ENCODE measurements around the gene PRKAR1B. TPM values are rescaled to one million over a fixed set of nuclear protein-coding genes. Genes with fewer than 3 reads are reported as not detected.

PRKAR1B gene
- total RNA-seq, 1 experiment from 2014 or later: 62.0 TPM

DNA sequence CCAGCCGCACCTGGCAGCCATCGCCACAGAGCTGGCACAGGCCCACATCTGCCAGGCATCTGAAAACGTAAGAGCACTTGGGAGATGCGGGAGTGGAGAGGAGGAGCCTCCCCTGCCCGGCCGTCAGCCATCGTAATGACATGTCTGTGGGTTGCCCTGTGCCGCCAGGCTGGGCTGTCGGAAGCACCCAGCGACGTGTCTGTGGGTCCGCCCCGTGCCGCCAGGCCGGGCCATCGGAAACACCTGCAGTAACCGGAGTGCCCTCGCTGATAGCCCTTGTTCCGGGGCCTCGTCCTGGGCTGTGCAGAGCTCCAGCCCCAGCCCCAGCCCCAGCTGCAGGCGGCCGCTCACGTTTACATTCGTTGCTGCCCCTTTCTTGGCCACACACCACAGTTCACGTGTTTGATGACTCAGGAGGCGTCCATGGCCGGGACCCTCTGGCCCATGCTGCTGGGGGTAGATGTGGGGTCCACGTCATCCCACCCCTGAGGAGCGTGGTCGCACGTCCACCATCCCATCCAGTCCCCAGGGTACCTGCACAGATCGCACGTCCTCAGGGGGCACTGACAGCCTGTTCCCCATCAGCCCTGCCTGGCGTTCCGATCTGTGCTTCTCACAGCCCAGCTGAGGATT lies 30.0 kb upstream of the PRKAR1B start:
- no peak overlapping the region for H3K4me3 ChIP-seq (ENCODE audit: low read depth in 2 of 2, low read length in 2 of 2)
- ATAC-seq (0 out of 2 replicates have a peak, but pooled peaks have one; percentile 27), DNase-seq (ENCODE audit: low read depth, low spot score) (no peak)
- no peaks in the 10 kb centered on the region for H3K9me3 ChIP-seq (ENCODE audit: control insufficient read depth, insufficient read depth, low read depth, low read length)
- no peak for TF ChIP-seq TCF7L2 (IDR thresholded peaks at IDR 0.05; ENCODE audit: low read depth, low read length)
- intact Hi-C loops (cut with micrococcal nuclease; ENCODE audit: unreplicated experiment): no loop called here
- H3K27ac ChIP-seq (ENCODE audit: low read length): no peak overlapping the region
- peaks cover 20% of the 10 kb centered on the region for H3K36me3 ChIP-seq (ENCODE audit: control insufficient read depth, insufficient read depth, low read length)
- no peaks in the 10 kb centered on the region for H3K27me3 ChIP-seq (ENCODE audit: control insufficient read depth, insufficient read depth, low read length)
- ChIA-PET CTCF (no interaction called here), POLR2A (no interaction called here)
- in situ Hi-C loops (cut with HindIII; ENCODE audit: low pct_unique_long_range_greater_than_20kb, low sequenced_read_pairs): no loop called here
- no TSS peak for BruUV-seq (replicated peaks)
- no peaks in the 10 kb centered on the region for H3K4me1 ChIP-seq (ENCODE audit: control insufficient read depth, insufficient read depth, low read length)

DNA sequence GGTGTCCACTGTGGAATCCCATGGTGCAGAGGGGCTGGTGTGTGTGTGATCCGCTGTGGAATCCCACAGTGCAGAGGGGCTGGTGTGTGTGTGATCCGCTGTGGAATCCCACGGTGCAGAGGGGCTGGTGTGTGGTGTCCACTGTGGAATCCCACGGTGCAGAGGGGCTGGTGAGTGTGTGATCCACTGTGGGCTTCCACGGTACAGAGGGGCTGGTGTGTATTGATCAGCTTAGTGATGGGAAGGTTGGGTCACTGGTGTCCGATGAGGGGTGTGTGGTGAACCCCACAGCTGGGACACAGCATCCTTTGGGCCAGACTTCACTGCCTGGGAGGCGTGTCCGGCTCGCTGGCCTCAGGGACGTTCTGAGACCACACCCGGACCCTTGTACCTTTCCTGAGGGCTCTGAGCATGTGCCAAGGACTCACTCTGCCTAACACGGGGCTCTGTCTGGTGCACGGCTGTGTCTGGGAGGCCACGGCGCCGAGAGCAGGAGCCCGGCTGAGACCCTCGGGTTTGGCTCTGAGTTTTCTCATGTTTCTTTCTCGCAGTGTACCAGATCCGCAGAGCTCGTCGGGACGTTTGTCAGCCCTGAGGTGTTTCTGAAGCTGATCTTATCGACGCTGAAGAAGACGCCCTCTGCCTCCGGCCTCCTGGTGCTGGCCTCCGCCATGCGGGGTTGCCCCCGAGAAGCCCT lies 29.3 kb upstream of the PRKAR1B start:
- no peak for DNase-seq (ENCODE audit: low read depth, low spot score)
- no peak overlapping the region for H3K4me3 ChIP-seq (ENCODE audit: low read depth in 2 of 2, low read length in 2 of 2)
- in situ Hi-C loops (cut with HindIII; ENCODE audit: low pct_unique_long_range_greater_than_20kb, low sequenced_read_pairs): no loop called here
- no TSS peak for BruUV-seq (replicated peaks)
- ChIA-PET POLR2A (no interaction called here), CTCF (no interaction called here)
- H3K36me3 ChIP-seq (ENCODE audit: control insufficient read depth, insufficient read depth, low read length): peaks cover 20% of the 10 kb centered on the region
- H3K27me3 ChIP-seq (ENCODE audit: control insufficient read depth, insufficient read depth, low read length): no peaks in the 10 kb centered on the region
- no peaks in the 10 kb centered on the region for H3K9me3 ChIP-seq (ENCODE audit: control insufficient read depth, insufficient read depth, low read depth, low read length)
- no peaks in the 10 kb centered on the region for H3K4me1 ChIP-seq (ENCODE audit: control insufficient read depth, insufficient read depth, low read length)
- intact Hi-C loops (cut with micrococcal nuclease; ENCODE audit: unreplicated experiment): no loop called here
- TF ChIP-seq, protein P1, sequence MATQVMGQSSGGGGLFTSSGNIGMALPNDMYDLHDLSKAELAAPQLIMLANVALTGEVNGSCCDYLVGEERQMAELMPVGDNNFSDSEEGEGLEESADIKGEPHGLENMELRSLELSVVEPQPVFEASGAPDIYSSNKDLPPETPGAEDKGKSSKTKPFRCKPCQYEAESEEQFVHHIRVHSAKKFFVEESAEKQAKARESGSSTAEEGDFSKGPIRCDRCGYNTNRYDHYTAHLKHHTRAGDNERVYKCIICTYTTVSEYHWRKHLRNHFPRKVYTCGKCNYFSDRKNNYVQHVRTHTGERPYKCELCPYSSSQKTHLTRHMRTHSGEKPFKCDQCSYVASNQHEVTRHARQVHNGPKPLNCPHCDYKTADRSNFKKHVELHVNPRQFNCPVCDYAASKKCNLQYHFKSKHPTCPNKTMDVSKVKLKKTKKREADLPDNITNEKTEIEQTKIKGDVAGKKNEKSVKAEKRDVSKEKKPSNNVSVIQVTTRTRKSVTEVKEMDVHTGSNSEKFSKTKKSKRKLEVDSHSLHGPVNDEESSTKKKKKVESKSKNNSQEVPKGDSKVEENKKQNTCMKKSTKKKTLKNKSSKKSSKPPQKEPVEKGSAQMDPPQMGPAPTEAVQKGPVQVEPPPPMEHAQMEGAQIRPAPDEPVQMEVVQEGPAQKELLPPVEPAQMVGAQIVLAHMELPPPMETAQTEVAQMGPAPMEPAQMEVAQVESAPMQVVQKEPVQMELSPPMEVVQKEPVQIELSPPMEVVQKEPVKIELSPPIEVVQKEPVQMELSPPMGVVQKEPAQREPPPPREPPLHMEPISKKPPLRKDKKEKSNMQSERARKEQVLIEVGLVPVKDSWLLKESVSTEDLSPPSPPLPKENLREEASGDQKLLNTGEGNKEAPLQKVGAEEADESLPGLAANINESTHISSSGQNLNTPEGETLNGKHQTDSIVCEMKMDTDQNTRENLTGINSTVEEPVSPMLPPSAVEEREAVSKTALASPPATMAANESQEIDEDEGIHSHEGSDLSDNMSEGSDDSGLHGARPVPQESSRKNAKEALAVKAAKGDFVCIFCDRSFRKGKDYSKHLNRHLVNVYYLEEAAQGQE (IDR thresholded peaks at IDR 0.05; ENCODE audit: insufficient read depth in 1 of 2, low read depth in 2 of 2, low read length in 1 of 2): no peak
- TF ChIP-seq POLR2AphosphoS5 (IDR thresholded peaks at IDR 0.05; ENCODE audit: low read depth, low read length) (no peak), SIN3A (IDR thresholded peaks at IDR 0.05; ENCODE audit: borderline replicate concordance, insufficient read depth, low read depth, low read length) (no peak), TCF7L2 (IDR thresholded peaks at IDR 0.05; ENCODE audit: low read depth, low read length) (no peak)
- TF ChIP-seq, protein P2, sequence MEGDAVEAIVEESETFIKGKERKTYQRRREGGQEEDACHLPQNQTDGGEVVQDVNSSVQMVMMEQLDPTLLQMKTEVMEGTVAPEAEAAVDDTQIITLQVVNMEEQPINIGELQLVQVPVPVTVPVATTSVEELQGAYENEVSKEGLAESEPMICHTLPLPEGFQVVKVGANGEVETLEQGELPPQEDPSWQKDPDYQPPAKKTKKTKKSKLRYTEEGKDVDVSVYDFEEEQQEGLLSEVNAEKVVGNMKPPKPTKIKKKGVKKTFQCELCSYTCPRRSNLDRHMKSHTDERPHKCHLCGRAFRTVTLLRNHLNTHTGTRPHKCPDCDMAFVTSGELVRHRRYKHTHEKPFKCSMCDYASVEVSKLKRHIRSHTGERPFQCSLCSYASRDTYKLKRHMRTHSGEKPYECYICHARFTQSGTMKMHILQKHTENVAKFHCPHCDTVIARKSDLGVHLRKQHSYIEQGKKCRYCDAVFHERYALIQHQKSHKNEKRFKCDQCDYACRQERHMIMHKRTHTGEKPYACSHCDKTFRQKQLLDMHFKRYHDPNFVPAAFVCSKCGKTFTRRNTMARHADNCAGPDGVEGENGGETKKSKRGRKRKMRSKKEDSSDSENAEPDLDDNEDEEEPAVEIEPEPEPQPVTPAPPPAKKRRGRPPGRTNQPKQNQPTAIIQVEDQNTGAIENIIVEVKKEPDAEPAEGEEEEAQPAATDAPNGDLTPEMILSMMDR (IDR thresholded peaks at IDR 0.05): no peak
- ATAC-seq: no peak
- H3K27ac ChIP-seq (ENCODE audit: low read length): no peak overlapping the region

DNA sequence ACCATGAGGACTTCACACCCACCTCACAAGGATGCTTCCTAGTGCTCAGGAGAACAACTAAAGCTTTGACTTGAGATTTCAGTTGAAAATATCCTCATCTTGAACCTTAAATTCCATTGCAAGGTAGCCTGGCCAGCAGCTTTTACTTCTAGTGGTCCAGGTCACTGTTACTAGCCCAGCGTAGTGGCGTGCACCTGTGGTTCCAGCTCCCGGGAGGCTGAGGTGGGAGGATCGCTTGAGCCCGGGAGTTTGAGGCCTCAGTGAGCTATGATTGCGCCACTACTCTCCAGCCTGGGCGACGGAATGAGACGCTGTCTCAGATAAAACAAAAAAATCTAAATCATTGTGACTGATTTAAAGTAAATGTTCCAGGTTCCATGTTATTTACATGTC lies 28.3 kb upstream of the PRKAR1B start:
- H3K4me3 ChIP-seq (ENCODE audit: low read depth in 2 of 2, low read length in 2 of 2): no peak overlapping the region
- no peaks in the 10 kb centered on the region for H3K4me1 ChIP-seq (ENCODE audit: control insufficient read depth, insufficient read depth, low read length)
- no peaks in the 10 kb centered on the region for H3K9me3 ChIP-seq (ENCODE audit: control insufficient read depth, insufficient read depth, low read depth, low read length)
- TF ChIP-seq SIN3A (IDR thresholded peaks at IDR 0.05; ENCODE audit: borderline replicate concordance, insufficient read depth, low read depth, low read length): no peak
- TF ChIP-seq, protein P2 (IDR thresholded peaks at IDR 0.05): no peak
- TF ChIP-seq, protein P1 (IDR thresholded peaks at IDR 0.05; ENCODE audit: insufficient read depth in 1 of 2, low read depth in 2 of 2, low read length in 1 of 2): no peak
- TF ChIP-seq POLR2AphosphoS5 (IDR thresholded peaks at IDR 0.05; ENCODE audit: low read depth, low read length): no peak
- no peak for TF ChIP-seq TCF7L2 (IDR thresholded peaks at IDR 0.05; ENCODE audit: low read depth, low read length)
- CTCF ChIA-PET: no interaction called here
- H3K27ac ChIP-seq (ENCODE audit: low read length): no peak overlapping the region
- no peaks in the 10 kb centered on the region for H3K27me3 ChIP-seq (ENCODE audit: control insufficient read depth, insufficient read depth, low read length)
- DNase-seq (ENCODE audit: low read depth, low spot score): no peak
- POLR2A ChIA-PET: no interaction called here
- H3K36me3 ChIP-seq (ENCODE audit: control insufficient read depth, insufficient read depth, low read length): peaks cover 20% of the 10 kb centered on the region
- BruUV-seq (replicated peaks): no TSS peak
- intact Hi-C loops (cut with micrococcal nuclease; ENCODE audit: unreplicated experiment): no loop called here
- in situ Hi-C loops (cut with HindIII; ENCODE audit: low pct_unique_long_range_greater_than_20kb, low sequenced_read_pairs): no loop called here
- no peak for ATAC-seq
